NOMO-1 treated with DMSO at 0.1 percent for 48 hours (cell line): ENCODE measurements around the gene CELSR1.
"Not testable (repeated sequence)": the region's sequence is repeated elsewhere in the genome, so short reads cannot be mapped to it uniquely, and the experiment has no call there.

Source experiments
- DNase-seq: peaks from one replicate; lab custom pipeline; 2025; ENCODE audit not compliant: unreplicated experiment; lab: John Stamatoyannopoulos, UW

The CELSR1 gene

DNA sequence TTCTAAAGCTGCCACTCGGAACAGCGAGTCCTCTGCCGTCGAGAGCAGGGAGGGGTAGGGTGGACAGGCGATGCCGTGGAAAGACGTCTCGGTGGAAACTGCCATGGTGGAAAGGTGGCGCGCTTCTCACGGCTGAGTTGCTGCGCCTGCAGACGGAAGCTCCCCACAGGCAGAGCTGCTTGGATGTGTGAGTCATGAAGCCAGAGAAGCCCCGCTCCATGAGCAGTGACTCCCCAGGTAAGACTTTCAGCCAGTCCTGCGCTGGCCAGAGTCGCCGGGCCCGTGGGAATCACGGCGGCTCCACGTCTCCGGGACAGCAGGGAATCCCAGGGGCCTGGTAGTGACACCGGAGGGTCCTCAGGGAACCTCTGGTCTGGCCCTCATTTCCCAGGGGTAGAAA lies 205.9 kb downstream of the CELSR1 start:
- DNase-seq, result no peak

- DNase-seq, result no peak
Observed at GRCh38 chr22:46330426-46330825, 207.0 kb downstream of the CELSR1 start.

GRCh38 chr22:46329616-46330015 lies 207.8 kb downstream of the CELSR1 start:
- no peak for DNase-seq

DNA sequence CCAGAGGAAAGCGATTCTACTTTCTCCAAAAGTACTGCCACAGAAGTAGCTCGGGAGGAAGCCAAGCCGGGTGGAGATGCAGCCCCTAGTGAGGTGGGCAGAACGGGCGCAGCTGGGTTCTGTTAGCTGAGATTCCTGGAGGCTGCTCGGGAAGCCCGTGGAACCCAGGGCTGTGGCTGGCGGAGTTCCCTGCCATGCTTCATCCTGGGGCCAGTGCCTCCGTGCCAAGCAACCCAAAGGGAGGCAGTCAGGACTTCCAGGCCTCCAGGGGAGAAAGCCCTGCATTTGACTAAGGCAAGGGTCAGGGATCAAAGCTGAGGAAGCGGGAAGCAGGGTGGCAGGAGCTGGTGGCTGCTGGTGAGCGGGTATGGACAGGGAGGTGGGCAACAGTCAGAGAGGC lies 208.6 kb downstream of the CELSR1 start:
- no peak for DNase-seq

DNA sequence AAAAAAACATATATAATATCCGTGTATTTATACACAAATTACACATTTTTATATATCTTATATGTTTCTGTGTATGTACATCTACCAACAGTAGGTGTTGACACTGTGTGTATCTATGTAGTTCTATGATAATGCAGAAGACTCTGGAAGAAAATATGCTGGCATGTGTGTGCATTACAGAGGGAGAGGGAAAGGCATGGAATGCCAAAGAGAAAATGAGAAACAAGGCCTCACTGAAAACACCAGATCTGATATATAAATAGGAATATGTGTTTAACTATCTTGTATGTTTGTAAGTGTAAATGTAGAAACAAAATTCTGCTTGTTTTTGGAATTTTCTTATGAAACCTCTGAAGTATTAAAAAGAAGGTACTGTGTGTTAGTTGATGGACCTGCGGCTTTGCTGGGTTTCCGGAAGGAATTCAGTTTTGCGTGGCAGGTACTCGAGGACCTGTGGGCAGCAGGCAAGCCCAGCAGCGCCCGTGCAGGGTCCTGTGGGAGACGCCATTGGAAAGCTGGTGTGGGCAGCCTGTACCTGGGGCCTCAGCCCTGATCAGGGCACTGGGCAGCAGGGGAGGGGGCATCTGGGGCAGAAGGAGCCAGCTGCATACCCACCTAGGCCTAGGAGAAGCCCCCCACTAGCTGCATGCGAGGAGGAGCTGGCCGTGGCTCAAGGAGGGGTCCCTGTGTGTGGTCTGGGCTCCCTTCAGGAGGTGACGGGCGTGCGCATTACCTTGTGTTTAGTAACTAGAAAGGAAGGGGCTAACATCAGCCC lies 209.5 kb downstream of the CELSR1 start:
- DNase-seq, result no peak

- DNase-seq, result no peak
Observed at GRCh38 chr22:46326066-46326680, 211.2 kb downstream of the CELSR1 start.

GRCh38 chr22:46323162-46323561 lies 214.3 kb downstream of the CELSR1 start:
- no peak for DNase-seq

DNA sequence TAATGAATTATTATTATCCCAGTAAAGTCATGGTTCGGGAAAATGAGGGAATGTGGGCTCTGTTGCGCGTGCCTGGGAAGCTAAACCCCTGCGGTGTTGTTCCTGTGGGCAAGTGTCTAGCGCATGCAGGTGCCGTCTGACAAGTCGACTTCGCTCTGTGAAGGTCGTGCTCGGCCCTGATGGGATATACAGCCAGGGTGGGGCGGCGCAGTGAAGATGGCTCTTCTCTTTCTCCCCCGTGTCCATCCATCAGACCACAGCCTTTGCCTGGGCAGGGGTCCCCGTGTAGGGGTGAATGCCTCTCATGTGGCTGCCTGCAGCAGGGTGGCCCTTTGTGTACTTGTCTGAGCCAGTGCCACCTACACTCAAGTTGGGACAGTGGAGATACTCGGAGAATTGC lies 214.7 kb downstream of the CELSR1 start:
- no peak for DNase-seq

- no peak for DNase-seq
Observed at GRCh38 chr22:46320716-46321386, 216.6 kb downstream of the CELSR1 start.

DNA sequence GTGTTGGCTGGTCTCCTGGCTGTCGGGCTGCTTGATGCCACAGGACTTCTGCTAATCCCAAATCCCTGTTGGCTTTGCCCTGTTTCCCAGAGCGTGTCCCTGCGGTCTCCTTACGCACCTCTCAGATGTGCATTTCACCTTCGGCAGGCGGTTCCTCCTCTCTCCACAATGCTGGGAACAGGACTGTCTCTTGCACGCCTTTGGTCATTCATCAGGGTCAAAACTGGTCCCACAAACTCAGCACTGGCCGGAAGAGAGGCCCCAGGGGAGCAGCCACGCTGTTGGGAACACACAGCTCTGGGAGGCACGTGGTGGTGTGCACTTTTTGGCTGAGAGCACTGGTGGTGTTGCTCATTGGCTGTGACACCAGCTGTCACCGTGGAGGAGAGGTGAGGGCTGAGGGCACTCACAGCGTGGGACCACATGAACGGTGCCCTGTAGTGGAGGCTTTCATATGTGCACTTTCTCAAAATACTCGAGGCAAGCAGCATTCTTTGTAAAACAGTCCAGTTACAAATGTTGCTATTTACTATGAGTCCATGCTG lies 217.2 kb downstream of the CELSR1 start:
- DNase-seq, result no peak

DNA sequence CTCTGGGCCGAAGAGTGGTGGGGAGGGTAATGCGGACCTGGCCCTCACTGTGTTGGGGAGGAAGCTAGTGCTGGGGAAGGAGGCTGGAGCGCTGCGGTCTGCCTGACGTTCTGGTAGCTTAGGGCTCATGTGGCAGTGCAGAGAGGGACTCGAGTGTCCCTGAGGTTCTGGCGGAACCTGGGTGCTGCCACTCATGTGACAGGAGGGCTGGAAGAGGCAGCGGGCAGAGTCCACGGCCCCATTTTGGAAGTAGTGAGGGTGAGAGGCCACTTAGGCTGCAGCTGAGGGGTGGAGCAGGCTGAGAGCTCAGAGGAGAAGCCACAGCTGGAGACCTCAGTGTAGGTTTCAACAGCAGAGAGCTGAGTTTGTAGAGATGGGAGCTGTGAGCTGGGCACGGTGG lies 218.1 kb downstream of the CELSR1 start:
- no peak for DNase-seq

DNA sequence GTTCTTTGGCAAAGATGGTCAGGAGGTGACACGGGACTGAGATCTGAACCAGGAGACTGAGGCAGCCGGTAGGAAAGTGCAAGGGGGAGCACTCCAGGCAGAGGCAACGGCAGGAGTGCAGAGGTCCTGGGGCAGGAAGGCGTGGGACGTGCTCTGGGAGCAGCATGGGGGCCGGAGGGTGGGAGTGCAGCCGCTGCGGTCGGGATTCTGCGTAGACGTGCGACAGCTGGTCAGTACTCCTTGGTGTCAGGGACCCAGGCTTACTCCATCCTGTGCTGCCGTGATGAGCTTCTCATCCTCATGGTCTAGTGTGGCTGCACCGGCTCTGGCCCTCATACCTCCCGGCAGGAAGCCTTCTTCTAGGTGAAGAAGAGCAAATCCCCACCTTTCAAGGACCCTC lies 218.8 kb downstream of the CELSR1 start:
- no peak for DNase-seq

DNA sequence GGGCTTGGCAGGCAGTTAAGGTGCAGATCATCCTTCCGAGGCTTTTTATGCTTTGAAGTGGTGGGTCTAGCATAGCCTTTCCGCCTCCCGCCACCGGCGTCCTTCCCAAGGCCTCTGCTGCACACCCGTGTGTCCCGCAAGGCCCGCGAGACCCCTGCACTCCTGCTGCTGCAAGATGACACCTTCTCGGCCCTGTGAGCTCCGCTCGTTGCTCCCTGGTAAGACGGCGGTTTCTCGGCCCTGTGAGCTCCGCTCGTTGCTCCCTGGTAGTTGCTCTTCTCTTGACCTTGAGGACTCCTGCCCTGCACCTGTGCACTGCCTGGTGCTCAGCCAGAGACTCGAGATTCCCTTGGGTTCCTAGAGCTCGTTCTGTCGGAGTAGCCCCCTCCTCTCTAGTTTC lies 219.8 kb downstream of the CELSR1 start:
- no peak for DNase-seq

- no peak for DNase-seq
Observed at GRCh38 chr22:46315976-46316375, 221.4 kb downstream of the CELSR1 start.

- DNase-seq, result not testable (repeated sequence)
Observed at GRCh38 chr22:46312848-46313247, 224.6 kb downstream of the CELSR1 start.

DNA sequence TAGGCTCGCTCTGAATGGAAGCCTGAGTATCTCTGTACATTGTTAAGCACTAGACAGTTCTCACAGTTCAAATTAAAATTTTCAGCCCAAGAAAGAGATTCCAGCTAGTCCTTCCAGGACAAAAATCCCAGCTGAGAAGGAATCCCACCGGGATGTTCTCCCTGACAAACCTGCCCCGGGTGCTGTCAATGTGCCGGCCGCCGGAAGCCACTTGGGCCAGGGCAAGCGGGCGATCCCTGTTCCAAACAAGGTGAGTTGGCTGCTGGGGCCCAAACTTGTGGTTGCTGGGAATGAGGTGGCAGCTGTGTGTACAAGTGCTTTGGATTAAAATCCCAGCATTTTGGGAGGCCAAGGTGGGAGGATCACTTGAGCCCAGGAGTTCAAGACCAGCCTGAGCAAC lies 225.4 kb downstream of the CELSR1 start:
- DNase-seq, result no peak
